Astrocyte (in vitro differentiated cells and primary cell): ENCODE data around the gene TMEM33. TPM values are rescaled to one million over a fixed set of nuclear protein-coding genes. Genes with fewer than 3 reads are reported as not detected.

Experiments used
- DNase-seq: peaks from one replicate; pipeline ENCODE4 v3.0.0-alpha.2; 2010; ENCODE audit warnings: low read depth
- FAIRE-seq: peaks from 2 replicates; lab custom pipeline; 2011; peaks lifted over from hg19 to GRCh38; lab: Jason Lieb, UNC
- H2AFZ ChIP-seq: 2 replicates; pipeline ENCODE4 v1.6.0; 2012; ENCODE audit warnings: low read depth, low read length, inconsistent platforms
- H3K27ac ChIP-seq: 2 replicates; pipeline ENCODE4 v1.5.1; 2011; ENCODE audit warnings: low read depth, low read length, inconsistent platforms
- H3K27me3 ChIP-seq: 2 replicates; pipeline ENCODE4 v1.6.0; 2011; ENCODE audit warnings: low read length, inconsistent platforms; ENCODE audit not compliant: insufficient read depth
- H3K36me3 ChIP-seq: 2 replicates; pipeline ENCODE4 v1.5.1; 2011; ENCODE audit warnings: low read length, inconsistent platforms; ENCODE audit not compliant: insufficient read depth
- H3K4me1 ChIP-seq: 2 replicates; pipeline ENCODE4 v1.5.1; 2011; ENCODE audit warnings: low read length, inconsistent platforms; ENCODE audit not compliant: insufficient read depth
- H3K4me2 ChIP-seq: 2 replicates; pipeline ENCODE4 v1.6.0; 2012; ENCODE audit warnings: low read length, inconsistent platforms
- H3K4me3 ChIP-seq: 2 replicates; pipeline ENCODE4 v1.5.1; 2011; ENCODE audit warnings: low read depth, mild to moderate bottlenecking, low read length, inconsistent platforms; ENCODE audit not compliant: insufficient read depth
- H3K79me2 ChIP-seq: 2 replicates; pipeline ENCODE4 v1.6.0; 2012; ENCODE audit warnings: mild to moderate bottlenecking, low read length, inconsistent platforms; ENCODE audit not compliant: insufficient read depth
- H3K9ac ChIP-seq: 2 replicates; pipeline ENCODE4 v1.6.0; 2012; ENCODE audit warnings: mild to moderate bottlenecking, low read length, inconsistent platforms
- H3K9me3 ChIP-seq: 2 replicates; pipeline ENCODE4 v1.5.1; 2012; ENCODE audit warnings: low read depth, mild to moderate bottlenecking, low read length, inconsistent platforms; ENCODE audit not compliant: insufficient read depth
- H4K20me1 ChIP-seq: 2 replicates; pipeline ENCODE4 v1.6.0; 2012; ENCODE audit warnings: low read length, inconsistent platforms; ENCODE audit not compliant: insufficient read depth
- H3K27ac Mint-ChIP-seq: one replicate; pipeline ENCODE4 v1.8.0; 2021; ENCODE audit warnings: mild to moderate bottlenecking, mixed read lengths; ENCODE audit not compliant: unreplicated experiment
- H3K27me3 Mint-ChIP-seq: one replicate; pipeline ENCODE4 v1.8.0; 2021; ENCODE audit warnings: low read depth, mixed read lengths; ENCODE audit not compliant: unreplicated experiment
- H3K36me3 Mint-ChIP-seq: one replicate; pipeline ENCODE4 v1.8.0; 2021; ENCODE audit warnings: low read depth, mixed read lengths; ENCODE audit not compliant: unreplicated experiment
- H3K4me1 Mint-ChIP-seq: one replicate; pipeline ENCODE4 v1.8.0; 2021; ENCODE audit warnings: low read depth, mixed read lengths; ENCODE audit not compliant: unreplicated experiment
- H3K4me3 Mint-ChIP-seq: one replicate; pipeline ENCODE4 v1.8.0; 2021; ENCODE audit warnings: mild to moderate bottlenecking, moderate library complexity, mixed read lengths; ENCODE audit not compliant: unreplicated experiment
- H3K9me3 Mint-ChIP-seq: one replicate; pipeline ENCODE4 v1.8.0; 2021; ENCODE audit warnings: mild to moderate bottlenecking, mixed read lengths; ENCODE audit not compliant: unreplicated experiment
- EZH2 ChIP-seq: IDR thresholded peaks from 2 replicates; pipeline ENCODE4 v1.6.1; 2012; ENCODE audit warnings: mild to moderate bottlenecking, low read length, inconsistent platforms; ENCODE audit not compliant: insufficient read depth
- total RNA-seq: library from RNA; stranded (reverse); gene quantifications from 2 replicates; pipeline ENCODE4 v1.2.1, GENCODE V29; 2021
- TF ChIP-seq, protein P1 (sequence below): IDR thresholded peaks from 2 replicates; pipeline ENCODE4 v1.5.1; 2011; ENCODE audit warnings: low read depth, mild to moderate bottlenecking, inconsistent platforms, low read length, moderate library complexity; ENCODE audit not compliant: insufficient read depth

The TMEM33 gene
- total RNA-seq, 1 donor from 2014 or later = 84.0 TPM

- Histone ChIP-seq H3K4me2 (no peak overlapping the region), H3K36me3 (no peaks in the 10 kb centered on the region), H3K4me1 (no peaks in the 10 kb centered on the region), H3K4me3 (no peak overlapping the region), H3K79me2 (peaks cover 79% of the 10 kb centered on the region), H3K9me3 (no peaks in the 10 kb centered on the region), H4K20me1 (peaks cover 28% of the 10 kb centered on the region), H3K9ac (no peak overlapping the region), H2AFZ (no peak overlapping the region), H3K27ac (no peak overlapping the region), H3K27me3 (no peaks in the 10 kb centered on the region)
- TF ChIP-seq, protein P1, sequence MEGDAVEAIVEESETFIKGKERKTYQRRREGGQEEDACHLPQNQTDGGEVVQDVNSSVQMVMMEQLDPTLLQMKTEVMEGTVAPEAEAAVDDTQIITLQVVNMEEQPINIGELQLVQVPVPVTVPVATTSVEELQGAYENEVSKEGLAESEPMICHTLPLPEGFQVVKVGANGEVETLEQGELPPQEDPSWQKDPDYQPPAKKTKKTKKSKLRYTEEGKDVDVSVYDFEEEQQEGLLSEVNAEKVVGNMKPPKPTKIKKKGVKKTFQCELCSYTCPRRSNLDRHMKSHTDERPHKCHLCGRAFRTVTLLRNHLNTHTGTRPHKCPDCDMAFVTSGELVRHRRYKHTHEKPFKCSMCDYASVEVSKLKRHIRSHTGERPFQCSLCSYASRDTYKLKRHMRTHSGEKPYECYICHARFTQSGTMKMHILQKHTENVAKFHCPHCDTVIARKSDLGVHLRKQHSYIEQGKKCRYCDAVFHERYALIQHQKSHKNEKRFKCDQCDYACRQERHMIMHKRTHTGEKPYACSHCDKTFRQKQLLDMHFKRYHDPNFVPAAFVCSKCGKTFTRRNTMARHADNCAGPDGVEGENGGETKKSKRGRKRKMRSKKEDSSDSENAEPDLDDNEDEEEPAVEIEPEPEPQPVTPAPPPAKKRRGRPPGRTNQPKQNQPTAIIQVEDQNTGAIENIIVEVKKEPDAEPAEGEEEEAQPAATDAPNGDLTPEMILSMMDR = no peak
- TF ChIP-seq EZH2 = no peak
- Mint-ChIP-seq H3K9me3 (no peaks in the 10 kb centered on the region), H3K27ac (no peak overlapping the region), H3K36me3 (peaks cover 4% of the 10 kb centered on the region), H3K4me1 (peaks cover 4% of the 10 kb centered on the region), H3K27me3 (no peaks in the 10 kb centered on the region), H3K4me3 (no peak overlapping the region)
- DNase-seq (no peak), FAIRE-seq (peak; percentile 65)
Measured at GRCh38 chr4:41999321-41999720, 64.1 kb downstream of the TMEM33 start.

DNA sequence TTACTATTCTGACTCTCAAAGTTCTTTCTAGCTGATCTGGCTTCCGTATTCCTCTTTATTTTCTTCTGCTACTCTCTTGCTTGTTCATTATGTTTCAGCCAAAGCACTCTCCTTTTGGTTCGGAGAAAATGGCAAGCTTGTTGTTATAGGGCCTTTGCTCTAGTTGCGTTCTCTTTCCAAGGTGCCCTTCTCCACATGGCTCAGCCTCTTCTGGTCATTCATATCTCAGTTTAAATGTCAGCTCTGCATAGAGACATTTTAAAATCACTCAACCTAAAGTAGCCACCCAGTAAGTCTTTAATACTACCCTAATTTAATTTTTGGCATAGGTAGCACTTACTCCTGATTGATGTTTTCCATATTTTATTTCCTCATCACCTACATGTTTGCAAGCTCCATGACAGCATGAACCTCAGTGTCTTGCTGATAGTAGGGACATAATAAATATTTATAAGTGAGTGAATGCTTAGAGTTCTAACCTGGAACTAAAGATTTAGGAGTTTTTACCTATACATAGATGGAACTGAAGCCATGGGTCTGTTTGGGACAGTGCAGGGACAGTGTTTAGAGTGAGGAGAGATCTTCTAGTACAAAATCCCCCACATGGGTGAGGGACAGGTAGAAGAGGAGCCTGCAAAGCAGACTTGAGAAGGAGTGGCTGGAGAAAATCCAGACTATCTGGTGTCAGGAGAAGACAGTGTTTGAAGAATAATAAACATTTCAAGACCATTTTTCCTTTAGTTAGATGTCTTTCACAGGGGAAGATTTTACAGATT, 73.0 kb downstream of the TMEM33 start:
- H3K27me3 Mint-ChIP-seq = no peaks in the 10 kb centered on the region

More for the DNA sequence above, 73.0 kb downstream of the TMEM33 start:
- Mint-ChIP-seq H3K4me1 (no peaks in the 10 kb centered on the region), H3K36me3 (peaks cover 5% of the 10 kb centered on the region), H3K9me3 (no peaks in the 10 kb centered on the region), H3K27ac (no peak overlapping the region), H3K4me3 (no peak overlapping the region)
- Histone ChIP-seq H3K79me2 (peaks cover 62% of the 10 kb centered on the region), H3K36me3 (peaks cover 8% of the 10 kb centered on the region), H3K4me3 (no peak overlapping the region), H2AFZ (no peak overlapping the region), H3K9ac (no peak overlapping the region), H3K4me1 (no peaks in the 10 kb centered on the region), H4K20me1 (peaks cover 33% of the 10 kb centered on the region), H3K4me2 (no peak overlapping the region), H3K27me3 (no peaks in the 10 kb centered on the region), H3K9me3 (no peaks in the 10 kb centered on the region), H3K27ac (no peak overlapping the region)
- FAIRE-seq = no peak
- no peak for TF ChIP-seq EZH2
- TF ChIP-seq, protein P1 = no peak
- no peak for DNase-seq

Other genes starting within 250 kb of the TMEM33 start
- not detected in 2 replicates for gene PHOX2B, start 186.7 kb upstream of the TMEM33 start, total RNA-seq
- 0.20 and 0.29 TPM in 2 replicates for gene DCAF4L1, start 46.3 kb downstream of the TMEM33 start, total RNA-seq
- gene SLC30A9, start 55.1 kb downstream of the TMEM33 start, total RNA-seq = 59.3 and 73.2 TPM in 2 replicates
- gene BEND4, start 217.2 kb downstream of the TMEM33 start, total RNA-seq = 0.19 and 0.32 TPM in 2 replicates